Transverse colon (tissue), 4 donors: Measurements from ENCODE around the gene RIMS1. TPM values are rescaled to one million over a fixed set of nuclear protein-coding genes. Genes with fewer than 3 reads are reported as not detected.

Source experiments
- DNase-seq: peaks from one replicate; pipeline ENCODE4 v3.0.0-alpha.2; 2019
- H3K27ac ChIP-seq, 4 donors: fragments of 200-600 bp; sonication (generic); 2 replicates each; pipeline ENCODE4 v1.5.1; 2016 to 2018; ENCODE audit warnings: inconsistent platforms in 4 of 4
- H3K27me3 ChIP-seq: fragments of 200-600 bp; sonication (generic); 2 replicates; pipeline ENCODE4 v1.5.1; 2017; ENCODE audit warnings: inconsistent platforms
- H3K36me3 ChIP-seq, 4 donors: fragments of 200-600 bp; sonication (generic); 2 replicates each; pipeline ENCODE4 v1.5.1; 2017 to 2019; ENCODE audit warnings: inconsistent platforms in 4 of 4
- H3K4me1 ChIP-seq, 4 donors: fragments of 200-600 bp; sonication (generic); 2 replicates each; pipeline ENCODE4 v1.5.1; 2017 to 2020; ENCODE audit warnings: inconsistent platforms in 4 of 4
- H3K4me3 ChIP-seq, 4 donors: fragments of 200-600 bp; sonication (generic); 1 replicate in 1 of 4; 2 replicates in 3 of 4; pipeline versions ENCODE4 v1.5.1 to v1.6.1; 2017 to 2019; ENCODE audit warnings: inconsistent platforms in 4 of 4
- H3K9me3 ChIP-seq, 2 donors: fragments of 200-600 bp; sonication (generic); 2 replicates each; pipeline ENCODE4 v1.5.1; 2017 to 2019; ENCODE audit warnings: inconsistent platforms in 2 of 2
- EP300 ChIP-seq: sonication (generic); formaldehyde crosslinking; IDR thresholded peaks from one replicate; pipeline ENCODE4 v1.6.1; 2017; ENCODE audit warnings: antibody characterized with exemption, low read depth
- POLR2A ChIP-seq: fragments of 450-650 bp; IDR thresholded peaks from one replicate; pipeline ENCODE4 v1.6.1; 2016; ENCODE audit warnings: antibody characterized with exemption, mild to moderate bottlenecking, moderate library complexity
- POLR2AphosphoS5 ChIP-seq, 3 donors: sonication (generic); formaldehyde crosslinking; IDR thresholded peaks; one replicate each; pipeline ENCODE4 v1.6.1; 2016; ENCODE audit warnings: antibody characterized with exemption in 3 of 3
- WGBS, 2 donors: methylation state at CpG; one replicate each; pipeline ENCODE4 v1.1.5; 2018; ENCODE audit warnings: low coverage in 1 of 2; 5-methylcytosine and 5-hydroxymethylcytosine counted together
- in situ Hi-C, 4 donors: fragments of 200-750 bp; cut with MboI; loops; one replicate each; pipeline versions ENCODE4 v1.15.0 to v1.15.1; 2017; ENCODE audit warnings: low sequenced_read_pairs in 3 of 4, low pct_ligation_motif_present in 1 of 4, low pct_unique_long_range_greater_than_20kb in 1 of 4
- intact Hi-C: fragments of 100-400 bp; cut with DNase I; formaldehyde crosslinking; loops from one replicate; pipeline ENCODE4 v1.15.1; 2023; ENCODE audit warnings: low total_unique reads
- total RNA-seq, 4 donors: library from RNA; depleted of rRNA; stranded (reverse); fragments of >200 nt; gene quantifications; one replicate each; pipeline ENCODE4 v1.1.0, GENCODE V29; 2016
- TF ChIP-seq, protein P1 (sequence below), 5 experiments: fragments of 200-600 bp in 3 of 5; fragments of 450-650 bp in 2 of 5; sonication (generic) in 3 of 5; IDR thresholded peaks; 1 replicate in 2 of 5; 2 replicates in 3 of 5; pipeline ENCODE4 v1.5.1; 2016 to 2017; ENCODE audit warnings: antibody characterized with exemption in 5 of 5, inconsistent platforms in 3 of 5, mild to moderate bottlenecking in 2 of 5, moderate library complexity in 1 of 5

RIMS1 gene
- total RNA-seq, 4 donors from 2014 or later, result 0.32 to 0.41 TPM; not detected in 2

DNA sequence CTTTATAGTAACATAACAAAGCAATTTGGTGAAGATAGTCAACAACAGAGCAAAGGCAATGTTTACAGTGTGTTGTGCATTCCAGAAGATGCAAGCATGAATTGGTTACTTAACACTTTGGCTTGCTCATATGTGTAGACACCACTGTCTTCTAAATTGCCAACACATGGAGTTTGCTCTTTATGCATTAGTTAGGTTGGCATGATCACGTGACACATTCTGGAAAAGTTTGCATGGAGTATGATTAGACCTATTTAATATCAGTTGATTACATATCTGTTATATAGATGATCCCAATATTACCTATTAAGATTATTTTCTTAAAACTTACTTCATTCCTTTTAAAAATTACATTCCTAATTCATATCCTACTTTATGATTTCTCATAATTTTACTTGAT, 197.6 kb downstream of the RIMS1 start:
- intact Hi-C loops, result no loop called here

DNA sequence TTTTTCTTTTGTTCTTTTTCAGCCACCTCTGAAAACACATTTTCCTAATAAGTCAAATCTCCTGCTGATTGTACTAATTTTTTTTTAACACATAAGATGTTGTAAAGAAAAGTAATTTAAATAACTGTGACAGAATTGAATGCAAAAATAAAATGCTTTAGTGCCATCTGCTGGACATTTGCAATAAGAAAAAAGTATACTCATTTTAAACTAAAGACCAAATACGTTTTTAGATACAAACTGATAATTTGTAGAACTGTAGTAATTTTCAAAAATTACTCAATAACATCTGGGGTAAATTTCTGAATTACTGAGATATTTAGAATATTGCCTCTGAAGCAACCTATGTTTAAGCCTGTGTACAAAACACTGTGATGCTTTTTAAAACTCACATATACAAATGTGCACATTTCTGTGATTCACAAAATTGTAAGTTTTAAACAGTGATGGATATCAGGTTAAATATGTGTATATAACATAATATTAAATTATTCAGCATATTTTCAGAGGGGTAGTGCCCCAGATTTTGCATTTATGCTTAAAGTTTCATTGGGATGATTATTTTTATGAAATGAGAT, 198.7 kb downstream of the RIMS1 start:
- in situ Hi-C loops, result loop anchor here (10.0 to 25.0 kb wide), 3 partner anchors 548 to 698 kb away; no protein-coding TSS in a partner anchor
- H3K27me3 ChIP-seq, result no peaks in the 10 kb centered on the region
- H3K36me3 ChIP-seq, result no peaks in the 10 kb centered on the region
- no peak overlapping the region for H3K4me3 ChIP-seq
- 0 to 2% methylated on average over 1 of the region's 1 CpG for WGBS, 2 donors
- H3K27ac ChIP-seq, result no peak overlapping the region
- DNase-seq, result no peak
- no peaks in the 10 kb centered on the region for H3K4me1 ChIP-seq
- intact Hi-C loops, result no loop called here
- TF ChIP-seq POLR2A, result no peak
- TF ChIP-seq, protein P1, sequence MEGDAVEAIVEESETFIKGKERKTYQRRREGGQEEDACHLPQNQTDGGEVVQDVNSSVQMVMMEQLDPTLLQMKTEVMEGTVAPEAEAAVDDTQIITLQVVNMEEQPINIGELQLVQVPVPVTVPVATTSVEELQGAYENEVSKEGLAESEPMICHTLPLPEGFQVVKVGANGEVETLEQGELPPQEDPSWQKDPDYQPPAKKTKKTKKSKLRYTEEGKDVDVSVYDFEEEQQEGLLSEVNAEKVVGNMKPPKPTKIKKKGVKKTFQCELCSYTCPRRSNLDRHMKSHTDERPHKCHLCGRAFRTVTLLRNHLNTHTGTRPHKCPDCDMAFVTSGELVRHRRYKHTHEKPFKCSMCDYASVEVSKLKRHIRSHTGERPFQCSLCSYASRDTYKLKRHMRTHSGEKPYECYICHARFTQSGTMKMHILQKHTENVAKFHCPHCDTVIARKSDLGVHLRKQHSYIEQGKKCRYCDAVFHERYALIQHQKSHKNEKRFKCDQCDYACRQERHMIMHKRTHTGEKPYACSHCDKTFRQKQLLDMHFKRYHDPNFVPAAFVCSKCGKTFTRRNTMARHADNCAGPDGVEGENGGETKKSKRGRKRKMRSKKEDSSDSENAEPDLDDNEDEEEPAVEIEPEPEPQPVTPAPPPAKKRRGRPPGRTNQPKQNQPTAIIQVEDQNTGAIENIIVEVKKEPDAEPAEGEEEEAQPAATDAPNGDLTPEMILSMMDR (IDR thresholded peaks at IDR 0.05), result peak; percentile 31 to 53 (median 40)
- no peaks in the 10 kb centered on the region for H3K9me3 ChIP-seq

More for the DNA sequence above, 197.6 kb downstream of the RIMS1 start:
- Histone ChIP-seq H3K4me3 (no peak overlapping the region), H3K9me3 (no peaks in the 10 kb centered on the region), H3K4me1 (no peaks in the 10 kb centered on the region), H3K27me3 (no peaks in the 10 kb centered on the region), H3K36me3 (no peaks in the 10 kb centered on the region), H3K27ac (no peak overlapping the region)
- TF ChIP-seq EP300 (no peak), POLR2A (no peak), POLR2AphosphoS5 (IDR thresholded peaks at IDR 0.05) (no peak)
- TF ChIP-seq, protein P1 (IDR thresholded peaks at IDR 0.05), result no peak
- no peak for DNase-seq
- WGBS, 2 donors, result 69 to 81% methylated on average over 1 of the region's 1 CpG
- in situ Hi-C loops, result loop anchor here (10.0 to 25.0 kb wide), 3 partner anchors 547 to 697 kb away; no protein-coding TSS in a partner anchor

- TF ChIP-seq POLR2AphosphoS5 (IDR thresholded peaks at IDR 0.05) (no peak), EP300 (no peak), POLR2A (no peak)
- TF ChIP-seq, protein P1 (IDR thresholded peaks at IDR 0.05), result no peak
- Histone ChIP-seq H3K4me3 (no peak overlapping the region), H3K27ac (no peak overlapping the region), H3K9me3 (no peaks in the 10 kb centered on the region), H3K4me1 (no peaks in the 10 kb centered on the region), H3K36me3 (no peaks in the 10 kb centered on the region), H3K27me3 (no peaks in the 10 kb centered on the region)
- intact Hi-C loops, result no loop called here
- in situ Hi-C loops, result loop anchor here in 3 of 4 donors (25.0 kb wide), 2 partner anchors 557 to 707 kb away; no protein-coding TSS in a partner anchor
- 38 to 57% methylated on average over 1 of the region's 1 CpG for WGBS, 2 donors
- DNase-seq, result no peak
Observed at GRCh38 chr6:72094506-72094905, 208.2 kb downstream of the RIMS1 start.

DNA sequence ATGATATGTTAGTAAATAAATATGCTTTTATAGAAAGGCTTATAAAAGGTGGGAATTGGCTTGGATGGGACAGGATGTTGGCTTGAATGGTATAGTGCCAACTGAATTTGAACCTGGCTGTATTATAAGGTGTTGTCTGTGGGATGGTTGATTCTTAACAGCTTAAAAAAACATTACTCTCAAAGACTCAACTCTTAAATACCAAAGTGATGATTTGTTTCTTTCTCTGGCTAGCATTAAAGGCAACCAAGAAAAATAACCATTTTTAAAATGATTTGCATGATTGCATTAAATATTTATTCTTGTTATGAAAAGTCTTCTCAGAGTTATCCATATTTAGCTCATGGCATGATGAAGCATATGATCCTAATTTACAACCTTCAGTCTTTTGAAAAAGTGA, 216.2 kb downstream of the RIMS1 start:
- no peaks in the 10 kb centered on the region for H3K4me1 ChIP-seq
- no peak overlapping the region for H3K4me3 ChIP-seq
- TF ChIP-seq POLR2A (no peak), EP300 (no peak), POLR2AphosphoS5 (IDR thresholded peaks at IDR 0.05) (no peak)
- TF ChIP-seq, protein P1 (IDR thresholded peaks at IDR 0.05), result no peak
- in situ Hi-C loops, result no loop called here
- no peaks in the 10 kb centered on the region for H3K9me3 ChIP-seq
- DNase-seq, result no peak
- H3K36me3 ChIP-seq, result no peaks in the 10 kb centered on the region
- no peaks in the 10 kb centered on the region for H3K27me3 ChIP-seq
- no peak overlapping the region for H3K27ac ChIP-seq
- intact Hi-C loops, result no loop called here
